Body of pancreas (tissue), 4 donors: ENCODE data around the gene FKBP1A.

Source experiments
- CTCF ChIP-seq, 7 experiments: fragments of 450-650 bp in 4 of 7; fragments of 200-600 bp in 3 of 7; sonication (generic) in 3 of 7; IDR thresholded peaks; one replicate each; pipeline ENCODE4 v1.5.1; 2016 to 2019; ENCODE audit warnings: antibody characterized with exemption in 7 of 7
- POLR2A ChIP-seq, 3 donors: fragments of 450-650 bp; IDR thresholded peaks; one replicate each; pipeline ENCODE4 v1.6.1; 2016; ENCODE audit warnings: antibody characterized with exemption in 3 of 3, mild to moderate bottlenecking in 2 of 3

DNA sequence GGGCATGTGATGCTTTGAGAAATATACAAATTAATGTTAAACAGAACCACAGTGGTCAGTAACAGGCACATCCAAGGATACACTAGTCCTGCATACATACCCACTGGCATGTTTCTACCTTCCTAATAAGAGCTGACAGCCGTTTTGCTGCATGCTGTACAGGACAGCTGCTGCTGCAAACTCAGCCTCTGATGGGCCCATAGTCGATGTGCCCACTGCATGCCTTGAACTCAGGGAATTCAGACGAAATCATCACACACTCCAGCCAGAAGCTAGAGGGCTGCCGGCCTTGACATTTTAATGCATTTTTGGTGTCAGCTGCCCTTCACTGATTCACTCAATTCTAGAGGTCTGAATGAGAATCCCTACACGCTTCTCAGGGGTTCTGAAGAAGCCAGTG is 29.3 kb downstream of the FKBP1A start:
- no peak for TF ChIP-seq POLR2A (IDR thresholded peaks at IDR 0.05)
- TF ChIP-seq CTCF (IDR thresholded peaks at IDR 0.05), result no peak
